DND-41 (cell line): ENCODE measurements around the gene FJX1.

Experiments
- ATAC-seq: fragments of 200-7000 bp; cut with Tn5 transposase; 3 replicates; pipeline ENCODE4 v1.9.1; 2021; ENCODE audit warnings: low read depth; ENCODE audit not compliant: insufficient read depth
- DNase-seq: peaks from one replicate; pipeline ENCODE4 v3.0.0-alpha.2; 2020
- H2AFZ ChIP-seq: 2 replicates; pipeline ENCODE4 v1.6.0; 2012; ENCODE audit warnings: low read depth, low read length
- H3K27ac ChIP-seq: 2 replicates; pipeline ENCODE4 v1.5.1; 2012; ENCODE audit warnings: low read length, inconsistent platforms
- H3K27me3 ChIP-seq: fragments of 200-600 bp; sonication (generic); 2 replicates; pipeline ENCODE4 v1.6.0; 2012; ENCODE audit warnings: low read length, mild to moderate bottlenecking, inconsistent platforms; ENCODE audit not compliant: insufficient read depth, poor library complexity
- H3K36me3 ChIP-seq: 2 replicates; pipeline ENCODE4 v1.5.1; 2012; ENCODE audit warnings: low read length, inconsistent platforms; ENCODE audit not compliant: insufficient read depth
- H3K4me1 ChIP-seq: 2 replicates; pipeline ENCODE4 v1.5.1; 2012; ENCODE audit warnings: mild to moderate bottlenecking, low read length; ENCODE audit not compliant: insufficient read depth
- H3K4me2 ChIP-seq: 2 replicates; pipeline ENCODE4 v1.6.0; 2012; ENCODE audit warnings: mild to moderate bottlenecking, moderate library complexity, low read length, inconsistent platforms; ENCODE audit not compliant: insufficient read depth
- H3K4me3 ChIP-seq, 2 experiments: fragments of 200-600 bp in 1 of 2; shearing (Covaris generic) in 1 of 2; 2 replicates each; pipeline ENCODE4 v1.5.1; 2012 to 2016; ENCODE audit warnings: inconsistent platforms in 2 of 2, low read length in 2 of 2, mild to moderate bottlenecking in 2 of 2, low read depth in 1 of 2, moderate library complexity in 1 of 2
- H3K79me2 ChIP-seq: 2 replicates; pipeline ENCODE4 v1.6.0; 2012; ENCODE audit warnings: low read length, inconsistent platforms; ENCODE audit not compliant: insufficient read depth
- H3K9ac ChIP-seq: 2 replicates; pipeline ENCODE4 v1.6.0; 2012; ENCODE audit warnings: low read depth, mild to moderate bottlenecking, inconsistent platforms, low read length, moderate library complexity
- H3K9me3 ChIP-seq: 2 replicates; pipeline ENCODE4 v1.5.1; 2012; ENCODE audit warnings: low read length, moderate library complexity, mild to moderate bottlenecking, inconsistent platforms; ENCODE audit not compliant: insufficient read depth, severe bottlenecking
- H4K20me1 ChIP-seq: 2 replicates; pipeline ENCODE4 v1.6.0; 2012; ENCODE audit warnings: low read length; ENCODE audit not compliant: insufficient read depth
- EZH2 ChIP-seq: IDR thresholded peaks from 3 replicates; pipeline ENCODE4 v1.6.1; 2012; ENCODE audit warnings: borderline replicate concordance, low read depth, mild to moderate bottlenecking, moderate library complexity, low read length, inconsistent platforms; ENCODE audit not compliant: severe bottlenecking
- TF ChIP-seq, protein P1 (sequence below): IDR thresholded peaks from 2 replicates; pipeline ENCODE4 v1.5.1; 2012; ENCODE audit warnings: borderline replicate concordance, low read length, moderate library complexity, mild to moderate bottlenecking; ENCODE audit not compliant: poor library complexity, severe bottlenecking; ENCODE audit errors: extremely low read depth

Gene FJX1

DNA sequence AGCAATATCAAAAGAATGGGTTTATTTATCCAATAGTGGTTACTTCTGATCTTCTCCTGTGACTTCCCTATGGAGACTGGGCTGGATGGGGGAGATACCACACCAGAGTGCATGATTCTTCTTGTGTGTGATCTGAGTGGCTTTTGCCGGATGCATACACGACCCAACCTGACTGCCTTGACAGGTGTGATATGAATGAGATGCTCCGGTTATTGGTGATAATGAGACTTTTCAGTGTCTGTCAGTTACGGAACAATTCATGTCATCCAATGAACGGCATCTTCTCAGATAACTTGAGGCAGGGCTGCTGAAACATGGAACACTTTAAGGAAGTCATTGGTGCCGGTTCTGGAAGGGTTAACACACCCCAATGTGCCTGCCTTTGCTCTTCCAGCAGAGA, 17.7 kb downstream of the FJX1 start:
- Histone ChIP-seq H3K9me3 (no peaks in the 10 kb centered on the region), H2AFZ (no peak overlapping the region), H3K4me2 (no peak overlapping the region), H4K20me1 (no peaks in the 10 kb centered on the region), H3K27ac (no peak overlapping the region), H3K79me2 (no peaks in the 10 kb centered on the region), H3K27me3 (peaks cover 10% of the 10 kb centered on the region), H3K9ac (no peak overlapping the region), H3K36me3 (no peaks in the 10 kb centered on the region), H3K4me1 (no peaks in the 10 kb centered on the region), H3K4me3 (no peak overlapping the region)
- DNase-seq, result no peak
- no peak for ATAC-seq
- TF ChIP-seq EZH2, result no peak
- TF ChIP-seq, protein P1, sequence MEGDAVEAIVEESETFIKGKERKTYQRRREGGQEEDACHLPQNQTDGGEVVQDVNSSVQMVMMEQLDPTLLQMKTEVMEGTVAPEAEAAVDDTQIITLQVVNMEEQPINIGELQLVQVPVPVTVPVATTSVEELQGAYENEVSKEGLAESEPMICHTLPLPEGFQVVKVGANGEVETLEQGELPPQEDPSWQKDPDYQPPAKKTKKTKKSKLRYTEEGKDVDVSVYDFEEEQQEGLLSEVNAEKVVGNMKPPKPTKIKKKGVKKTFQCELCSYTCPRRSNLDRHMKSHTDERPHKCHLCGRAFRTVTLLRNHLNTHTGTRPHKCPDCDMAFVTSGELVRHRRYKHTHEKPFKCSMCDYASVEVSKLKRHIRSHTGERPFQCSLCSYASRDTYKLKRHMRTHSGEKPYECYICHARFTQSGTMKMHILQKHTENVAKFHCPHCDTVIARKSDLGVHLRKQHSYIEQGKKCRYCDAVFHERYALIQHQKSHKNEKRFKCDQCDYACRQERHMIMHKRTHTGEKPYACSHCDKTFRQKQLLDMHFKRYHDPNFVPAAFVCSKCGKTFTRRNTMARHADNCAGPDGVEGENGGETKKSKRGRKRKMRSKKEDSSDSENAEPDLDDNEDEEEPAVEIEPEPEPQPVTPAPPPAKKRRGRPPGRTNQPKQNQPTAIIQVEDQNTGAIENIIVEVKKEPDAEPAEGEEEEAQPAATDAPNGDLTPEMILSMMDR, result no peak

DNA sequence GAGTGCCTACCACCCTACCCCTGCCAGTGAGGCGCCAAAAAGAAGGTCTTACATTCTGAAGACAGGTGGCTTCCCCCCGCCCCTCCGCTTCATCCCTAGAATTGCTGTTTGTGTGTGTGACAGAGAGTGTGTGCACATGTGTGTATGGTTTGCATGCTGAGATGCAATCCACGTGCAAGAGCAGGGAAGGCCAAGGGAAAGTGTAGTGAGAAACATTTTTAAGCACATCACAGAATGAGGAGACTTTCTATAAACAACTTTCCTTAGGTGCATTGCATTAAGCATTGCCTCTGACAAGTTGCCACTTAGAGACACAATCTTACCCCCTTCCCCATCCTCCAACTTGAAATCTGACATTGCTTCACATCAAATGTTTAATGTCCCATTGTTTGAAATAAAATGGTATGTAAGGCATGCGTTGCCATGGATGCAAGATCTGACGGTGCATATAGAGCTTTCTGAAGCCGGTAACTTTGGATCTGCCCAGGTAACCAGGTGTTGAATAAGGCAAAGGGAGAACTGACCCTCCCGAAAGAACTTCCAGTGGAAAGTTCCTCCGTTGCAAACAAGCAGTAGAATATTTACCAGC, 21.4 kb downstream of the FJX1 start:
- Histone ChIP-seq H2AFZ (no peak overlapping the region), H3K4me2 (no peak overlapping the region), H4K20me1 (no peaks in the 10 kb centered on the region), H3K27ac (no peak overlapping the region), H3K4me1 (no peaks in the 10 kb centered on the region), H3K79me2 (no peaks in the 10 kb centered on the region), H3K27me3 (peaks cover 5% of the 10 kb centered on the region), H3K9ac (no peak overlapping the region), H3K9me3 (no peaks in the 10 kb centered on the region), H3K36me3 (no peaks in the 10 kb centered on the region), H3K4me3 (no peak overlapping the region)
- DNase-seq (no peak), ATAC-seq (no peak)
- TF ChIP-seq, protein P1, result no peak
- TF ChIP-seq EZH2, result no peak

DNA sequence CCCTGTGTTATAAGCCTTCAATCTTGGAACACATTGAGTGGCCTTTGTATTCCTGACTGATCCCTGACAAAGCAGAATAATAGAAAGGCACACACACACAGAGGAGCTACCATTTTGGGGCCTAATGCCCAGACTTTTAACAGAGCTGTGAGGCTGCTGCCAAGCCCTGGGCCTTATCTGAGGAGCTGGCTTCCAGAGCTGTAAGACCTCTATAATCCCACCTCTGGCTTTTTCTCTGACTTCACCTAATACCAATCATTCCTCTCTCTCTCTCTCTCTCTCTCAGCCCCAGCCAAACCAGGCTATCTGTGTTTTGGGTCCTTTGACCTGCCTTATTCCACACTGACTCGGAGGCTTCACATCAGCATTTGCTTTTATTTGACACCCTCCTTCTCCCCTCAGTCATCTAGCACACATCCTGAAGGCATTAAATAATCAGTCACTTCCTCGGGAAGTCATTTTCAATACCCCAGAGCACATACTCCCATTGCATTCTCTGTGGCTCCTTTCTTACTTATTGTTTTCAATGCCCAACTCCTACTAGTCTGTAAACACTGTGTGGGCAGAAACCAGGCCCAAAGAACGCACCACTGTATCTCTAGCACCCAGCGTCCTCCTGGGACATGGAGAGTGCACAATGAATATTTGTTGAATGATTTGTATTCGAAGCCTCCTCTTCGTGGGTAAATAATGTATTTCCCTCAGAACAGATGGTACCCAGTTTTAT, 23.1 kb downstream of the FJX1 start:
- TF ChIP-seq, protein P1, result no peak
- TF ChIP-seq EZH2, result no peak
- Histone ChIP-seq H3K79me2 (no peaks in the 10 kb centered on the region), H3K4me1 (no peaks in the 10 kb centered on the region), H3K27ac (no peak overlapping the region), H4K20me1 (no peaks in the 10 kb centered on the region), H3K4me3 (no peak overlapping the region), H3K4me2 (no peak overlapping the region), H3K27me3 (peaks cover 5% of the 10 kb centered on the region), H3K9me3 (no peaks in the 10 kb centered on the region), H3K36me3 (no peaks in the 10 kb centered on the region), H2AFZ (no peak overlapping the region), H3K9ac (no peak overlapping the region)
- no peak for DNase-seq
- ATAC-seq, result no peak
